ENCODE measurements around the gene POU2F1.

The POU2F1 gene

DNA sequence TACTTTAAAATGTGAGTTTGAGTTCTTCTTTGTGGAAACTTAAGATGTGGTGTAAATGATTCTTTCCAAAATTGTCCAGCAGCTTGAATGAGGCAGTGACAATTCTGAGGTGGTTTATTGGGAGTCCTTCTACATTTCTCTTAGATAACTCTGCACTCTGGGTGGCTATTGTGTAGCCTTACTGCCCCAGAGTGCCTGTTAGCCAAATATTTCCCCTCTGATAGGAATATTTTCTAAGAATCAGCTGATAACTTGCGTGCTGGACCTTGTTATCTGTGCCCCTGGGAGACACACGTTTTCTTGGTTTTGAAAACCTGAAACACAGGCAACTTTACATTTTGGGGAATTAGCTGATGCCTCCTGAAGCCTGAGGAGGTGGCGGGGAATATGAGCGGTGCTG, 206.0 kb downstream of the POU2F1 start:
- no peak for DNase-seq

DNA sequence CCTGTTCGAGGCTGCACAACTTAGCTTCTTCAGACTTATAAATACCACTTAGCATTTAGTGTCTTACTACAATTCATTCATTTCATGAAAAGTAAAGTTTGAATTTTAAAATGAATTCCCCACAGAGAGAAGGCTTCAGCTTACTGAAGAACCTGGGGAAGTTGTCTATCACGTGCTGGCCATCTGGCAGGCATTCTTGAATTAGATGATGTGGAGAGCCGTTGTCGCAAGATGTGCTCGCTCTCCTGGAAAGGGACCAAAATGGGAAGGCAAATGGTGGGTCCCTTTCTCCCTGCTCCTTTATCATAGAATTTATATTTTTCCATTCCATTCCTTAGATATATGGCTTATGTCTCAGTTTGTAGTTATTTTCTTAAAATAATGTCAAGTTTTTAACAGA, 207.2 kb downstream of the POU2F1 start:
- peak; percentile 40 for DNase-seq

DNA sequence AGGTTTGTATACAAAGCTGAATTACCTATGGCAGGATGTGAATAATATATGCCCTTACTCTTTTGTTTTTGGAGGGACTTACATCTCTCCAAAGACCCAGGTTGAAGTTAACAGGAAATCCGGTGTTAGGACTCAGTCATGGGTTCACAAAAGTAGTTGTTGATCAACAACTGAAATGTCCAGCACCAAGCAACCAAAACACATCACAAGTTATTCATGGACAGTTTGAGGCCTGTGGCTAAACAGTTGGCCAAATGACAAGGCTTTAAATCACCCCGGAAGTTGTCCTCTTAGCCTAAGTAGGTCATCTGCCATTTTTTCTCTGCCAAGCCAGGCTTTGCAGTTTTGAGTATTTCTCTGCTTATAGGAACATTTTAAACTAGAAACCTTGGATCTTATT, 207.7 kb downstream of the POU2F1 start:
- no peak for DNase-seq

DNA sequence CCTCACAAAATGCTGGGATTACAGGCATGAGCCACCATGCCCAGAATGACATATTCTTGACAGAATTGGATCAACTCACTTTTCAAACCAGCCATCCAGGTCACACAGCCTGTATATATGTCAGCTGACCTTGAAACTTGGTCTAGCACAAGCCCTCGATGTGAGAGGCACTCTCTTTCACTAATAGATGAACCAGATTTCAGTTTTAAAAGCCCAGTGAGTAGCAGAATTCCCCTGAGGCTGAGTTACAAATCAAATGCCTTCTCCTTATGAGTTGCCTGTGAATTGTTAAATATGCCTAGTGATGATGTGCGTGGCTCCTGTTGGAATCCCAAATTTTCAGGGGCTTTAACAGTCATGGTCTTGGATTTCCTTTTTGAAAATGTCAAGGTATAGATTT, 208.9 kb downstream of the POU2F1 start:
- DNase-seq = no peak

DNA sequence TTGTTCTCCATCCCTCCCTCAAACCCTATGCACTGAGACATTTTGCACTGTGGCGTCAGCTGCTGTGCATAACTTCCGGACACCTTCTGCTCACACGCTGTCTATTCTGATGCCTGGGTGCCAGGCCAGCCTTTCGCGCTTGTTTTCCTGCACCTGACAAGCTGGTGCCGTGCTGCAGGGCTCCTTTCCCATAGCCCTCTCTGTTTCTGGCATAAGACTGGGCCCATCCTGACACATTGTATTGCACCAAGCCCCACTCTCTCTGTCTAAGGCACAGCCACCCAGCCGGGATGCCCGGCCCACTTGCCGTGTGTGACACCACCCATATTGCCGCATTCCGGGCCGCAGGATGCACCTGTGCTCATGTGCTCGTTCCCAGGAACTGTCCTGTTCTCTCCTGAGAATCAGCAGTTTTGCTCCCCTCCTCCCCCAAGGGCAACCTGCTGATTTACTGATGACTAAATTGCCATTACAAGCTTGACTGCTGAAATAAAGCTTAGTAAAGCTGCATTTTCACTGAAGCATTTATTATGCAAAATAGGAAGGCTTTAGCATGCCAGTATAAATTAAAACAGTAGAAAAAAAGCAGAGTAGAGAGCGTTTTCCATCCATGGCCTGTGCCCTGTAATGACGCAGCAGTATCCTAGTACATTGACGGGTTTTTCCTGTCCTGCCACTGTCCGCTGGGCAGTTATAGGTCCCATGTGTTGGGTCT, 209.6 kb downstream of the POU2F1 start:
- no peak for DNase-seq

DNA sequence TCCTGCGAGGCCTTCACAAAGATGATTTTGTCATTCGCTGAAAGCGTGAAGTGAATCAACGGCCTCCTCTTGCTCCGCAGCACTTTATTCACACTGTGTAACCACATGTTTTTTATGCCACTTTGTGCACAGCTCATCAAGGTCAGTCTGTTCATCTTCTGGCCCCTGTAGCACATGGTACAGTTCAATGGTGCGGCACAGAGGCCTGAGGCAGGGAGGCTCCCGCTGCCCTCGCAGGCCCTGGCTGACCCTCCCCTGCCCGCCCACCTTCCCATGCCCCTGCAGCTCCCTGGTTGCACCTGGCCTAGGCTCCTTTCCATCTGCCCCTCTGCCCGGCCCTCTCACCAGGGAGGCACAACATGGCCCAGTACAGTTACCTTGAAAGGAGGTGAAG, 210.2 kb downstream of the POU2F1 start:
- DNase-seq = no peak

DNA sequence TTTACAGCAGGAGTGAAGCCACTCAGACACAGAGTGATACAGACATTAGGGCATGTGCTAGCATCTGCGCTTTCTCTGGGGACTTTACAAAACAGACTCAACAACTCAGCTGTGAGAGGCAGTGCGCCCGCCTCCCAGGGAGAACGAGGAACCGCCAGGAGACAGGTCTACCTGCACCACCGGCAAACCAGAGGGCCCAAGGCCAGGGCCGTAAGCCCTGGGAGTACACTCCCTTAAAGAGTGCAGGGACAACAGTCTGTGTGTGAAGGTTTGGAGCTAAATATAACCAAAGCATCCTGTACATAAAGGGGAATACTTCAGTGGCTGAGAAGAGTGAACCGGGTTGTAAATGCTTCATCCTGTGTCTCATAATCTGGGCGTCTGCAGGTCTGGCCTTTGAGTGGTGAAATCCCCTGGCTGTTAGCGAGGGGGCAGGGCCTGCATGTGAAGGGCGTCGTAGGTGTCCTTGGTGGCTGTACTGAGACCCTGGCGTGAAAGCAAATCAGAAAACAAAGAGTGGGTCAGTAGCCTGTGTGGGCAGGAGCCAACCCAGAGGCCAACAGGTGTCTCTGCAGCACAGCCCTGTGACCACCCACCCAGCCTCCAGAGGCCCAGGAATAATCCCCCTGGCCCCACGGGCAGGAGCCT, 210.7 kb downstream of the POU2F1 start:
- no peak for DNase-seq

DNA sequence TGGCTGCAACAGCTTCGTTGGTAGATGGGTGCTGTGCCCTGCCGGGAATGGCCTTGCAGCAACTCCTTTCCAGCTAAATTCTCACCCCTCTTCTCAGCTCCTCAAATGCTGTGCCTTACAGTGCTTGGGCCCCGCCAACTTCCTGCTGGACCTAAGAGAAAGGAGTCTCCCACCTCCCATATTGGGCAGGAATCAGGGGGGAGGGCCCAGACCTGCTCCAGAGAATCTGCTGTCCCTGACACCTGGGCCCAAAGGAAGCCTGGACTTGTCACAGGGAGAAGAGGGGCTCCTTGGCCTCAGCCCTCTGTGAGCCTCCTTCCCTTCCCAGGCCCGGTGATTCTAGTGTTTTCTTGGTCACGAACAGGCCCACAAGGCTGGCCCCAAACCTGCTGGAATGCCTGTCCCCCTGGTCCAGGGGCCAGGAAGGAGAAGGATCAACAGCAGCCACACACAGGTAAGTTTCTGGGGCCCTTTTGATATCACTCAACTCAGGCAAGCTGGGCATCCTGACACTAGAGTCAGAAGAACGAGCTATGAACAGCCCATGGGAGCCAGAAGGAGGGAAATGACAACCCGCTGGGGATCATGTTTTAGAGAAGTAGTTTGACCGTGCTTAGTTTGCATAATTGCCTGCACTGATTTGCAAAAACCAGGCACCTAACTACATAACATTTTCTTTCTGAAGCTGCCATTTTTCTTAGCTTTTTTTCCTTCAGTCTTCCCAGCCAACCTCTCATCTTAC, 211.4 kb downstream of the POU2F1 start:
- DNase-seq = no peak

DNA sequence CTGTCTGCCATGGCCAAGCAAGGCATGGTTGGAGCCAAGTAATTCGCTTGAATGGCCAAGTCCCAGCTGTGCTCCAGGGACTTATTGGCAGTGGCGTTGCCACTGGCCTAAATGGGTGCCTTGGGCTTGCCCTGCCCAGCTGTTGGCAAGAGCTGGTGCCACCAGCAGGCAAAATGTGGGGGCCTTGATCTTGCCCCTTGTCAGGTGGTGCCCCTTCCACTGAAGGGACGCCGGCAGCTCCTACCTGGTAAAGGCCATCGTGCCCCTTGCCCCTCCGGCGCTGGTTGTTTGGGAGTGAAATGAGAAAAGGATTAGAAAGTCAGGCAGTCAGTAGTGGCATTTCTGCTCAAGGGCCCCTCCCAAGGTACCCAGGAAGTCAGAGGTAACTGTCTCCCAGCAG, 212.1 kb downstream of the POU2F1 start:
- no peak for DNase-seq

DNA sequence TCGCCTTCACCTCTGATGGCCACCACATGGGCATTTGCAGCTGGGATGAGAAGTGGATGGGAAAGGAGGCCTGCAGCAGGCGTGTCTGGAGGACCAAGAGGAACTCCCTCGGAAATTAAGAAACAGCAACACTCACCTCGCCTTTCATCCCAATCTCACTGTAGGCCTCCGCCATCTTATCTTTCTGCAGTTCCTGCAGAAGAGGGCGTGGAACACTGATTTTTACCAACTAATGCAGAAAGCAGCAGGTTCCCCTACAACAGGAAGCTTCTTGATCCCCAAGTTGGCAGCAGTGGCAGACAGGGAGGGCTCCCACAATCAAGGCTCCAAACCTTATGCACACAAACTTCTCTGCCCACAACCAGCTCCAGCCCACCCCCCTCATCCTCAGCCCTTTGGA, 213.2 kb downstream of the POU2F1 start:
- no peak for DNase-seq

DNA sequence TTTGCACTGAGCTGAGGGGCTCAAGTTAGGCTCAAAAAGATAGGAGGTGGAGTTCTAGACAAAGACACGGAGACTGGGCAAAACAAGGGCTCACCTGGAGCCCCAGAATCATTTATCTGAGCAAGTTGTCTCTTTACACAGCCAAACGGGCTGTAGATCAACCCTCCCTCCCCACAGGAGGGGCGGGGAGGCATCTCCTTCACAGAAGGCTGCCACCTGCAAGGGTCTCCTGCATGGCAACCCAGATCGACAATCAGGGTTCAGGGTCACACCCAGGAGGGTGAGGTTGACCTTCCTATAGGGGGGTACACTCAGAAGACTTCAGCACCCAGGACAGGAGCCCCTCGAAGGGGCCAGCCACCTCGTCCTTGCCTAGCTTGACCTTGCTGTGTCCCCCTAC, 213.6 kb downstream of the POU2F1 start:
- DNase-seq = no peak

DNA sequence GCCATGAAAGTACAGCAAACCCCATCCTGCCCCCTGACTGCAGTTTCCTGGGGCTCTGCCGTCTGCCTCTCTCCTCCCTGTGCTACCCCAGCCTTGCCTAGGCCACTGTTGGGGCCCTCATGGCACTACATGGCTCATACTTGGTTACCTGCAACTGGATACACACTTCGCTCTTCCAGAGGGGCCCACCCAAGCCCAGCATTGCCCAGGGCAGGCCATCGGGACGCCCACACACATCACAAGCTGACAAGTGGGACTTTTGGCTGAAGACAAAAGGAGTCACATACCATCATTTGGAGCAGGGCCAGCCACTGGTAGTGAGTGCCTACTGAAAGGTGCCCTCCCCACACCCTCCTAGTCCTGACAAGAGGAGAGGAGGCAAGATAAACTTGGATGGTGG, 214.8 kb downstream of the POU2F1 start:
- no peak for DNase-seq

DNA sequence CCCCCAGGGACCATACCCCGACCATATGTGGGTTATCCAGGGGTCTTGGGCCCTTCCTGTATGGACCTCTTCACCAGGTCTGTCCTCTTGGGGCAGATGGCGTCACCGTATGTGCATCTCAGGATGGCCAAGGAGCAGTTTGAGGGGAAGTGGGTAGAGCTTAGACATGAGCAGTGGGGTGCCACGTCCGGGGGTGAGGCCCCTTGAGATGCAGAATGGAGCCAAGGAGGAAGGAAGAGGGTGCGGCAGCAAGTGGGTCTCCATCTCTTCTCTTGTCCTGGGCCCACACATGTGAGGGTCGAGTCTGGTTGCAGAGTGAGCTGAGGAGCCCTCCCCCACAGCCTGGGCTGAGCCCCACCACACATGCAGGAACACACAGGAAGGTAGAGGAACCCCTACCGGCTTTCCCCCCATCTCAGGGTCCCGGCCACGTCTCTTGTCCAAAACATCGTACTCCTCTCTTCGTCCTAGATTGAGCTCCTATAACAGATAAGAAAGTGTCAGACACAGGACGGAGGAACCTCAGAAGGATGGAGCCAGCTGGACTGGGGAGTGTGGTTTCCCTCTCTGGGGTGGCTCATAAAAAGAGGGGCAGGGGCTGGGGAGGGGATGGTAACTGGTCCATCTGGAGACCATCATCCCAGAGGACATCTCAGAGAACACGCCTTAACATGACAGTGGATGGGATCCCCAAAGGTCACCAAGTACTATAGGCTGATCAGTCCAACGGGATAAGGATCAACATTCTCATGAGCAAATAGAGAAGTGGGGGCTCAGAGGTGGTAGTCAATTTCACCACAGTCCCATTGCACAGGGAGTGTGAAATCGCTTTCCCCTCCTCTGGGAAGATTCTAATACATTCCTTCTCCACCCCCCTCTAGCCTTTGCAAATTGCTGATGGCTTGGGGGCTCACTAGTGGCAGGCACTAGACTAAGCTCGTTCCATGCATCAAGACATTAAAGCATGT, 217.8 kb downstream of the POU2F1 start:
- DNase-seq = no peak

DNA sequence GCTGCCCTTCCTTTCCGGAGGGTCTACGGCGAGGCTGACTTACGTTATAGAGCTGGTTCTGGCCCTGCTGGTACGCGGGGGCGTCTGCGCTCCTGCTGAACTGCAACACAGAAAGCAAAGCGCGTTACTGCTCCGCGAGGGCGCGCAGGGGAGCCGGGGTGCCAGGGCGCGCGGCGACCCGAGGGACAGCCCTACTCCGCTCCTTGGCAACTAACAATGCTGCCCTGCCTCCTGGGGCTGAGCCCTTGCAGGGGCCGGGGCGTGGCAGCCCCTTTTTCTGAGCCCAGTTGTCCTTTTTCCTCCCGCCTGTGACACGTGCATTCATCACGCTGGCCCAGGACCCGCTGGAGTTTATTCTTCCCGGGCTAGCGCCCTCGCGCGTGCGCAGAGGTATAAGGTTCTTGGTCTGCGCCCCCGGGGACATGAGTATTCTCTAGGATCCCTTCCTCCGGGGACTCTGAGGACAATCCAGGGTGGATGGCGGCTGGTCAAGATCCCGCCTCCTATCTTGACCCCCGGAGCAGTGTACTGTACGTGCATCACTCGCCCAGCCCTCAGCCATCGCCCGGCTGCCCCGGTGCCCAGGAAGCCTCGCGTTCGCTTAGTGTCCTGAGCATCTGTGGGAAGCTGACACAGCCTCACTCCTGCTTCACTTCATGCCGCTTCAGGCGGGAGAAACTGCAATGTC, 218.8 kb downstream of the POU2F1 start:
- DNase-seq = no peak

DNA sequence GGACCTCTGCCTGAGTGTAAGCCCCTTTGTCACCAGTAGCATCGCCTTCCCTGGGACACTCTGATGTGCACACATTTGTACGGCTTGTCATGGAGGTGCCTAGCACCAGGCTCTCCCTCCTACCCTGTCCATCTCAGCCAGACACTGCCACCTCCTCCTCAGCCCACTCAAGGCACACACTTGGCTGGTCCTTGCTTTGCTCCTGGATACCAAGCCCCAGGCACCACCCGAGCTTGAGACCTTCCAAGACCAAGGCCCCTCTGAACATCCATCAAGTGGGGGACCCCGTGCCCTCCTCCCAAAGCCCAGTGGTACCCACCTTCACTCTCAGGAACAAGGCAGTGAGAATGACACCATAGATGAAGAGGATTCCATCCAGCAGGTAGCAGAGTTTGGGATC, 219.7 kb downstream of the POU2F1 start:
- DNase-seq = no peak

DNA sequence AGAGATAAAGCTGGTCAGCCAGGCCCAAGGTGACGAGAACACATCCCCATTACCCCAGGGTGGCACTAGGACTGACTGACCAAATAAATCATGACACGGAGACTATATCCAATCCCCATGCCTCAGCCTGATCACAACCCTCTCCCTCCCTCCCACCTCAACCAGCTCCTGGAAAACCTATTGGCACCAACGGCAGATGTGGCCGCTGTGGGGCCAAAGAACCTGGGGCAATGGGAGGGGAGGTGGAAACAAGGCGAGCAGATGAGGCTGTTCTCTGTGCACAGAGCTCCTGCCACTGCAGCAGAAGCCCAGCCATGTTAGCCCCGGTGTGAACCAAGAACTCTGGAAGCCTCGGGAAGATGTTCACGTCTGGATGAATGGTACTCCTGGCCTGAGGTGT, 220.1 kb downstream of the POU2F1 start:
- no peak for DNase-seq

DNA sequence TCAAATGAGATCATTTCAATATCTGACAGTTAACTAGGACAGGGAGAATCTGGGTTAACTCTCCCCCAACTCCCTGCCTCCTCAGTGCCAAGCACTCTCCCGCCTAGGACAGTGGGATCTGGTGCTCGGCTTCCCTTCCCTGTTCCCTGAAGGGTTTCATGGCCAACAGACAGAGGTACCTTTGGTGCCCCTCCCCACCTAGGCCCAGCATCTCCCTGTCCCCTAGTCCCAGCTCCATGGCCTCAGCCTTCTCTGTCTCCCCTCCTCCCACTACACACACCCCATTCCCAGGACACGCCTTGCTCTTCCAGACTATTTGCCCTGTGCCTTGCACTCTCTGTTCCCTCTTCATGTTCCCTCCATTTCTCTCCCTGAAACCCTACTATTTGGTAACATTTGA, 220.5 kb downstream of the POU2F1 start:
- no peak for DNase-seq

DNA sequence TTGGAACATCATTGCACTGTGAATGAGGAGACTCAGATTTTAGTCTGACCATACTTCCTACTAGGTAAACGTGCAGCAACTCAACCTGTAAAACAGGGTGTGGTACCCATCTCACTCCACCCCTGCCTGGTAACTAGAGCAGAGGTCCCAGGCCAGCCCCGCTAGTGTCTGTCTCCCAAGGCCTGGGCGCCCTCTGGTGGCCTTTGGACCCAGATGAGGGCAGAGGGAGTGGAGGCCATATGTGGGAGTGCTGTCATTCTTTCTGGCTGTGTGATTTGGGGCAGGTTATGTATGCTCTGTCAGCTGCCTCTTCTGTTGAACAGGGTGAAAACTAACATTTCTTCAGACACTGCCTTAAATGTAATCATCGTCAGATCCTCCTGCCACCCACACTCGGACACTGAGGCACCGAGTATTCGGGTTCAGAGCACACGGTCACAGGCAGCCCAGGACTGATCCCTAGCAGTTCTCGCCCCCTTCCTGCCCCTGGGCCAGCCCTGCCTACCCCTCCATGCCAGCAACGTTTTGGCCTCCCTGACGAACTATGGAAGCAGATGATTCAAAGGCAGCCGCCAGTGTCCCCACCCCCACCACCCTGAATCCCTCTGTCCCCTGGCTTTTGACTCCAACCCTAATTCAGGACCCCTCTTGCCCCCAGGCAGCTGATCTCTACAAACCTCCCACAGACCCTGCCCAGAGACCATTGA, 221.6 kb downstream of the POU2F1 start:
- peak; percentile 51 for DNase-seq

DNA sequence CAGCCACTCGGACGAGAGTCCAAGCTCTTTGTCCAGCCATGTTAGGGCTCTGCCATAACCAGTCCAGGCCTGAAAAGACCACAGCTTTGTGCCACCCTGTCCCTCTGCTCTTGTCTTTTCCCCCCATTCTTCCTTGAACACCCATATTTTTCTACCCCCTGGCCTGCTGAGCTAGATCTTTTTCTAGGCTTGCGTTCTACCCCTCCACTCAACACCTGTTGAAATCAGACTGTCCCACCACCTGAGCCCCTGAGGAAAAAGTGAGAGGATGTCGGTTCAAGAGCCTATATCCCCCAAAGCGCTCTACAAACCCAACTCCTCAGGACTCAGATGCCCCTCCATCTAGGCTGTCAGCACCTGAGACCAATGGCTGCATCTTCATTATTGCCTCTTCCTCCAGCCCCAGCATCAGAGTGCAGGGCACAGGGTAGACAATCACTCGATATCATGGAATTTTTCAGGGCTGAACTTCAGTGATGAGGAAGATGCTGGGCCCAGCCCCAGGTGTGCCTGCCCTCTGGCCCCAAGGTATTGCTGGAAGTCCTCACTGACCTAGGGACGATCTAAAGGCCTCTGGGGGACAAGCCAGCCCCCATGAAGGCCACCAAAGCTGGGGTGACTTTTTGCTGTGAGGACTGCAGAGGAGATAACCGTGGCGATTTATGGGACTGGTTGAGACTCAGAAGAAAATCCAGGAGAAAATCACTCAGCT, 222.3 kb downstream of the POU2F1 start:
- no peak for DNase-seq

DNA sequence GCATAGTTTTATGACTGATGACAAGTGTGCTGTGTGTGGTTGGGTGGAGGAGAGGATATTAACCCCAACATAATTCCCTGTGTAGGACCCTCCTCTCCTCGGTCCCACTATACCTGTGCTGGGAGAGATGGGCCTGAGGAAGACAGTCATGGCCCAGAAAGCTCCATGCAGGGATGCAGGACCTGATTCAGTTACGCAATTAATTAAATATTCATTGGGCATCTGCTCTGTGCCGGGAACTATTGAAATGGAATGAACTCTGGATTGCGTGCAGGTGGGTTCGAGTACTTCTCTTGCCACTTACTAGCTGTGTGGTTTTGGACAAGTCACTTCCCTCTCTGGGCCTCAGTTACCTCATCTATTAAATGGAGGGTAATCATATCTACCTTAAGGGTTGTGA, 223.1 kb downstream of the POU2F1 start:
- DNase-seq = no peak

DNA sequence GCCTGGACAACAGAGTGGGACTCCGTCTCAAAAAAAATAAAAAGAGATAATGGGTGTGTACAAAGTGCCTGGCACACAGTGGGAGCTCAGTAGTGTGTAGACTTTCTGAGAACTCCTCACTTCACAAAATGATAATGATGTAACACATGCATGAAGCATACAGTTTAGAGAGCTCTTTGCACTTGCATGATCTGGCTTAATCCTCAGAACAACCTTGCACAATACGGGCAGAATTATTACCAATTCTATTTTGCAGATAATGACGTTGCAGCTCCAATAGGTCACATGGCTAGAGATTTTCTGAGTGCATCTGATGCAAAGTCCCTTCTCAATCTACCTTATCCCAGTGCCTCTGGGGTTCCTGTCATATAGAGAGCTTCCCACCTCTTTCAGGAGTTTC, 226.3 kb downstream of the POU2F1 start:
- no peak for DNase-seq

Measured in NCI-H446 treated with DMSO at 0.1 percent for 48 hours (cell line).